Measurements from ENCODE around the gene FUT7.
"Not testable (repeated sequence)": the region's sequence is repeated elsewhere in the genome, so short reads cannot be mapped to it uniquely, and the experiment has no call there.

DNA sequence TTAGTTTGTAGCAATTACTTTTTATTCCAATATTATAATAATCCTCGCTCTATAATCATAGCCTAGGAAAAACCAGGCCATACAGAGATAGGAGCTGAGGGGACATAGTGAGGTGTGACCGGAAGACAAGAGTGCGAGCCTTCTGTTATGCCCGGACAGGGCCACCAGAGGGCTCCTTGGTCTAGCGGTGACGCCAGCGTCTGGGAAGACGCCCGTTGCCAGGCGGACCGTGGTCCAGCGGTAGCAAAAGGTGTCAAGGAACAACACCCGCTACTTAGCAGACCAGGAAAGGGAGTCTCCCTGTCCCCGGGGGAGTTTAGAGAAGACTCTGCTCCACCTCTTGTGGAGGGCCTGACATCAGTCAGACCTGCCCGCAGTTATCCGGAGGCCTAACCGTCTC, 27.6 kb downstream of the FUT7 start:
- TF ChIP-seq, protein P1, sequence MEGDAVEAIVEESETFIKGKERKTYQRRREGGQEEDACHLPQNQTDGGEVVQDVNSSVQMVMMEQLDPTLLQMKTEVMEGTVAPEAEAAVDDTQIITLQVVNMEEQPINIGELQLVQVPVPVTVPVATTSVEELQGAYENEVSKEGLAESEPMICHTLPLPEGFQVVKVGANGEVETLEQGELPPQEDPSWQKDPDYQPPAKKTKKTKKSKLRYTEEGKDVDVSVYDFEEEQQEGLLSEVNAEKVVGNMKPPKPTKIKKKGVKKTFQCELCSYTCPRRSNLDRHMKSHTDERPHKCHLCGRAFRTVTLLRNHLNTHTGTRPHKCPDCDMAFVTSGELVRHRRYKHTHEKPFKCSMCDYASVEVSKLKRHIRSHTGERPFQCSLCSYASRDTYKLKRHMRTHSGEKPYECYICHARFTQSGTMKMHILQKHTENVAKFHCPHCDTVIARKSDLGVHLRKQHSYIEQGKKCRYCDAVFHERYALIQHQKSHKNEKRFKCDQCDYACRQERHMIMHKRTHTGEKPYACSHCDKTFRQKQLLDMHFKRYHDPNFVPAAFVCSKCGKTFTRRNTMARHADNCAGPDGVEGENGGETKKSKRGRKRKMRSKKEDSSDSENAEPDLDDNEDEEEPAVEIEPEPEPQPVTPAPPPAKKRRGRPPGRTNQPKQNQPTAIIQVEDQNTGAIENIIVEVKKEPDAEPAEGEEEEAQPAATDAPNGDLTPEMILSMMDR (IDR thresholded peaks at IDR 0.05), result peak; percentile 8 to 48 (median 28)
- not testable (repeated sequence) for TF ChIP-seq POLR2A (IDR thresholded peaks at IDR 0.05)
